ENCODE measurements around the gene ZNF41.
"Not testable (repeated sequence)": the region's sequence is repeated elsewhere in the genome, so short reads cannot be mapped to it uniquely, and the experiment has no call there.

Gene ZNF41

GRCh38 chrX:47512383-47512782 lies 29.4 kb upstream of the ZNF41 start:
- not testable (repeated sequence) for H3K27ac ChIP-seq (ENCODE audit: insufficient read depth, low read length, poor library complexity, severe bottlenecking); H3K36me3 ChIP-seq (ENCODE audit: control insufficient read depth, insufficient read depth, low read length); H3K4me1 ChIP-seq (ENCODE audit: control insufficient read depth, insufficient read depth, low read length, poor library complexity, severe bottlenecking); H3K9me3 ChIP-seq (ENCODE audit: control insufficient read depth, low read length); H3K27me3 ChIP-seq (replicated peaks; ENCODE audit: control insufficient read depth, insufficient read depth, low read length, poor library complexity, severe bottlenecking); DNase-seq; H3K4me3 ChIP-seq (ENCODE audit: insufficient read depth, low read depth, low read length, poor library complexity, severe bottlenecking)

DNA sequence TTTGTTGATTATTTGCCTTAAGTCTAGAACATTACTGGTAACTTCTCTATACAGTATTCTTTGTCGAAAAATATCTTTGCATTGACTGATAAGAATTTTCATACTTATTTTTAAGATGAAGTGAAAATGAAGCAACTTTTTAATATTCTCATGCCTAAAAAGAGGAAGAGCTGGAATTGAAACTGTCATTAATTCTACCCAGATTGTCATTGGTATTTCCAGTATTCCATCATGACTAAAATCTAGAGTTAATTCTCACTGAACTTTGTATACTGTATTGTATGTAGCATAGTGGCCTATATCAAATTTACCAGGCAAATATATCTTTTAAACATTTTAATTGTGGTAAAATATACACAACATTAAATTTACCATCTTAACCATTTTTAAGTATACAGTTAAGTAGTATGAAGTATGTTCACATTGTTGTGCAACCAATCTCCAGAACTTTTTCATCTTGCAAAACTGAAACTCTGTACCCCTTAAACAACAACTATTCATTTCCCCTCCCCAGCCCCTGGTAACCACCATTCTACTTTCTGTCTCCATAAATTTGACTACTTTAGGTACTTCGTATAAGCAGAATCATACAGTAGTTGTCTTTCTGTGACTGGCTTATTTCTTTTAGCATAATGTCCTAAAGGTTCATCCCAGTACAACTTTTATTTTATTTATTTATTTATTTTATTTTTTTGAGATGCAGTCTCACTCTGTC lies 24.3 kb upstream of the ZNF41 start:
- no peak for DNase-seq
- Histone ChIP-seq H3K9me3 (ENCODE audit: control insufficient read depth, low read length) (no peaks in the 10 kb centered on the region), H3K27ac (ENCODE audit: insufficient read depth, low read length, poor library complexity, severe bottlenecking) (no peak overlapping the region), H3K27me3 (replicated peaks; ENCODE audit: control insufficient read depth, insufficient read depth, low read length, poor library complexity, severe bottlenecking) (no peaks in the 10 kb centered on the region), H3K4me3 (ENCODE audit: insufficient read depth, low read depth, low read length, poor library complexity, severe bottlenecking) (no peak overlapping the region), H3K4me1 (ENCODE audit: control insufficient read depth, insufficient read depth, low read length, poor library complexity, severe bottlenecking) (no peaks in the 10 kb centered on the region), H3K36me3 (ENCODE audit: control insufficient read depth, insufficient read depth, low read length) (no peaks in the 10 kb centered on the region)

- H3K27me3 ChIP-seq (replicated peaks; ENCODE audit: control insufficient read depth, insufficient read depth, low read length, poor library complexity, severe bottlenecking) = no peaks in the 10 kb centered on the region
- no peak for DNase-seq
- H3K4me1 ChIP-seq (ENCODE audit: control insufficient read depth, insufficient read depth, low read length, poor library complexity, severe bottlenecking) = no peaks in the 10 kb centered on the region
- H3K36me3 ChIP-seq (ENCODE audit: control insufficient read depth, insufficient read depth, low read length) = no peaks in the 10 kb centered on the region
- H3K4me3 ChIP-seq (ENCODE audit: insufficient read depth, low read depth, low read length, poor library complexity, severe bottlenecking) = no peak overlapping the region
- H3K27ac ChIP-seq (ENCODE audit: insufficient read depth, low read length, poor library complexity, severe bottlenecking) = no peak overlapping the region
- no peaks in the 10 kb centered on the region for H3K9me3 ChIP-seq (ENCODE audit: control insufficient read depth, low read length)
Measured at GRCh38 chrX:47503151-47503550, 20.1 kb upstream of the ZNF41 start.

DNA sequence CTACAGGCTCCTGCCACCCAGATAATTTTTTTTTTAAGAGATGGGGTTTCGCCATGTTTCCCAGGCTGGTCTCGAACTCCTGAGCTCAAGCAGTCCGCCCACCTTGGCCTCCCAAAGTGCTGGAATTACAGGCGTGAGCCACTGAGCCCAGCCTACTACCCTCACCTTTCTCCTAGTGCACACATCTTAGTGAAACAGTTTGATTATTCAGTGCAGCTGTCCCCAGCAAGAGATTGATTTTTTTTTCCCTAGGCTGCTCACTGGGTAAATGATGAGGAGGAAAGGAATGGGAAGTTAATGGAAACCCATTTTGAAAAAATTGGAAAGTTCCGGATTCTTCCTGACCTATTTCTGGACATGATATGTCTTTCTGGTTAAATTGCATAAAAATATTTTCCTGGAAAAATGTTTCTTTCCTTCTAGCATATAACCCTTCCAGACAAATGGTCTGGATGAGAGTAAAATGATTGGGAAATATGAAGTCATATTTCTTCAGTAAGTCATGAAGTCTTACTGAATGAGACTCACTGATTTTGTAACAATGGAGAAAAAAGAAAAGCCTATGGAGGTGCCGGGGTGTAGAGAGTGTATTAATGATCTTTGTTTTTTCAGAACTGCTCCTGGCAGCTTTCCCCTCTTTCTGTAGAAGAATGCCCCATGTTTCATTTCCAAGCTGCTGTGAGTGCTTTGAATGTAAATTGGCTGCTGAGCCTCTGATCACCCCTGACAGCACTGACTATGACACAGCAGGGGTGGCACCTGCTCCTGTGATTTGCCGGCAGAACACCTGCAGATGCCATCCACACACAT lies 19.5 kb upstream of the ZNF41 start:
- Histone ChIP-seq H3K27ac (ENCODE audit: insufficient read depth, low read length, poor library complexity, severe bottlenecking) (no peak overlapping the region), H3K27me3 (replicated peaks; ENCODE audit: control insufficient read depth, insufficient read depth, low read length, poor library complexity, severe bottlenecking) (no peaks in the 10 kb centered on the region), H3K4me3 (ENCODE audit: insufficient read depth, low read depth, low read length, poor library complexity, severe bottlenecking) (no peak overlapping the region), H3K4me1 (ENCODE audit: control insufficient read depth, insufficient read depth, low read length, poor library complexity, severe bottlenecking) (no peaks in the 10 kb centered on the region), H3K9me3 (ENCODE audit: control insufficient read depth, low read length) (no peaks in the 10 kb centered on the region), H3K36me3 (ENCODE audit: control insufficient read depth, insufficient read depth, low read length) (no peaks in the 10 kb centered on the region)
- DNase-seq = no peak

DNA sequence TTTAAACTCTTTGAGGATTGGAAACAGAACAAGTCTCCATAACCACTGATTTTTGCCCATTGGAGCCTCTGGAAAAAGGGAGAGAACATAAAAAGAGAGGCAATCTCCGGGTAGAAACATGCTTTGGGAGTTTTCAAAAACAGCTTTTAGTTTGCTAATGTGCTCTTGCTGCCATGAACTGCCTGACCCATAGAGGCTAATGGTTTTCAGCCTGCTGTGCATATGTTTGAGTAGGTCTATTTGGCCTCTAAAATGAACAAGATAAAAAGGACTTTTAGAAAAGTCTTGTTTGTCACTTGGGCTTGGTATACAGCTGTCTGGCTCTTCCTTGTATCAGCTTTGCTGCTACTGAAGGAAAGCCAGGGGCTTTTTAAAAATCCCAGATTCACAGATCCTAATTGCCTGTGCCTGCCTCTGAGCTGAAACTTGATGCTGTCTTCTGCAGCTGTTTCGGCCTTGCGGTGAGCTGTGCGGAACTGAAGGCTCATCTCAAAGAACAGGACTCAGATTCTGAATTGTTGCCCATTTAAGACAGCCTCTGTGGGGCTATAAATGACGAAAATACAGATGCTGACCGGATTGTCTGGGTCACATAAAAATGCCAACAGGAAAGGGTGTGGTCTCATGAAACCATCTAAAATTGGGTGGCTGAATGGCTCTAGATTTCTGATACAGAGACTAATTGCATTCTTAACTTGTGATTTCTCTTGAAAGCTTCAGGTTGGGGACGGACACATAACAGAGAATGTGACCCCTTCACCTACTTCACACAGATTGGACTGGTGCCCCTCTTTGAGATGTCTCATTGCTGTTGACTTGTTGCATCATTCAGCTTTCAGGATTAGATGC lies 18.4 kb upstream of the ZNF41 start:
- DNase-seq = no peak
- Histone ChIP-seq H3K27me3 (replicated peaks; ENCODE audit: control insufficient read depth, insufficient read depth, low read length, poor library complexity, severe bottlenecking) (no peaks in the 10 kb centered on the region), H3K4me1 (ENCODE audit: control insufficient read depth, insufficient read depth, low read length, poor library complexity, severe bottlenecking) (no peaks in the 10 kb centered on the region), H3K27ac (ENCODE audit: insufficient read depth, low read length, poor library complexity, severe bottlenecking) (no peak overlapping the region), H3K4me3 (ENCODE audit: insufficient read depth, low read depth, low read length, poor library complexity, severe bottlenecking) (no peak overlapping the region), H3K36me3 (ENCODE audit: control insufficient read depth, insufficient read depth, low read length) (no peaks in the 10 kb centered on the region), H3K9me3 (ENCODE audit: control insufficient read depth, low read length) (no peaks in the 10 kb centered on the region)

- H3K4me1 ChIP-seq (ENCODE audit: control insufficient read depth, insufficient read depth, low read length, poor library complexity, severe bottlenecking) = no peaks in the 10 kb centered on the region
- no peaks in the 10 kb centered on the region for H3K9me3 ChIP-seq (ENCODE audit: control insufficient read depth, low read length)
- no peaks in the 10 kb centered on the region for H3K27me3 ChIP-seq (replicated peaks; ENCODE audit: control insufficient read depth, insufficient read depth, low read length, poor library complexity, severe bottlenecking)
- H3K27ac ChIP-seq (ENCODE audit: insufficient read depth, low read length, poor library complexity, severe bottlenecking) = no peak overlapping the region
- DNase-seq = no peak
- no peak overlapping the region for H3K4me3 ChIP-seq (ENCODE audit: insufficient read depth, low read depth, low read length, poor library complexity, severe bottlenecking)
- H3K36me3 ChIP-seq (ENCODE audit: control insufficient read depth, insufficient read depth, low read length) = no peaks in the 10 kb centered on the region
Measured at GRCh38 chrX:47500554-47500953, 17.5 kb upstream of the ZNF41 start.

GRCh38 chrX:47499293-47499692 lies 16.3 kb upstream of the ZNF41 start:
- no peaks in the 10 kb centered on the region for H3K9me3 ChIP-seq (ENCODE audit: control insufficient read depth, low read length)
- H3K27ac ChIP-seq (ENCODE audit: insufficient read depth, low read length, poor library complexity, severe bottlenecking) = no peak overlapping the region
- H3K4me3 ChIP-seq (ENCODE audit: insufficient read depth, low read depth, low read length, poor library complexity, severe bottlenecking) = no peak overlapping the region
- H3K36me3 ChIP-seq (ENCODE audit: control insufficient read depth, insufficient read depth, low read length) = no peaks in the 10 kb centered on the region
- H3K4me1 ChIP-seq (ENCODE audit: control insufficient read depth, insufficient read depth, low read length, poor library complexity, severe bottlenecking) = no peaks in the 10 kb centered on the region
- DNase-seq = no peak
- H3K27me3 ChIP-seq (replicated peaks; ENCODE audit: control insufficient read depth, insufficient read depth, low read length, poor library complexity, severe bottlenecking) = no peaks in the 10 kb centered on the region

DNA sequence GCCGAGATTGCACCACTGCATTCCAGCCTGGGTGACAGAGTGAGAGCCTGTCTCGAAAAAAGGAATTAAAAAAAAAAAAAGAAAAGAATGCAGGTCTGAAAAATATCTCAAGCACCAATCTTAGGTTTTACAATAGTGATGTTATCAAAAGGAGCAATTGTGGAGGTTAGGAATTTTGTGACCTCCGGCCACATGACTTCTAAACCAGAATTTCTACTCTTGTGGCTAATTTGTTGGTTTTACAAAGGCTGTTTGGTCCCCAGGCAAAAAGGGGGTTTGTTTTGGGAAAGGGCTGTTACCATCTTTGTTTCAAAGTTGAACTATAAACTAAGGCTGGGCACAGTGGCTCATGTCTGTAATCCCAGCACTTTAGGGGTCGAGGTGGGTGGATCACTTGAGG lies 15.4 kb upstream of the ZNF41 start:
- Histone ChIP-seq H3K36me3 (ENCODE audit: control insufficient read depth, insufficient read depth, low read length) (no peaks in the 10 kb centered on the region), H3K4me3 (ENCODE audit: insufficient read depth, low read depth, low read length, poor library complexity, severe bottlenecking) (no peak overlapping the region), H3K4me1 (ENCODE audit: control insufficient read depth, insufficient read depth, low read length, poor library complexity, severe bottlenecking) (no peaks in the 10 kb centered on the region), H3K27me3 (replicated peaks; ENCODE audit: control insufficient read depth, insufficient read depth, low read length, poor library complexity, severe bottlenecking) (no peaks in the 10 kb centered on the region), H3K9me3 (ENCODE audit: control insufficient read depth, low read length) (no peaks in the 10 kb centered on the region), H3K27ac (ENCODE audit: insufficient read depth, low read length, poor library complexity, severe bottlenecking) (no peak overlapping the region)
- DNase-seq = no peak

- Histone ChIP-seq H3K9me3 (ENCODE audit: control insufficient read depth, low read length) (no peaks in the 10 kb centered on the region), H3K4me3 (ENCODE audit: insufficient read depth, low read depth, low read length, poor library complexity, severe bottlenecking) (no peak overlapping the region), H3K27me3 (replicated peaks; ENCODE audit: control insufficient read depth, insufficient read depth, low read length, poor library complexity, severe bottlenecking) (no peaks in the 10 kb centered on the region), H3K4me1 (ENCODE audit: control insufficient read depth, insufficient read depth, low read length, poor library complexity, severe bottlenecking) (no peaks in the 10 kb centered on the region), H3K27ac (ENCODE audit: insufficient read depth, low read length, poor library complexity, severe bottlenecking) (no peak overlapping the region), H3K36me3 (ENCODE audit: control insufficient read depth, insufficient read depth, low read length) (no peaks in the 10 kb centered on the region)
- DNase-seq = no peak
Measured at GRCh38 chrX:47497271-47497888, 14.4 kb upstream of the ZNF41 start.
